MM.1S (cell line): Measurements from ENCODE around the gene ARID2.

Source experiments
- CTCF ChIP-seq: fragments of 300-600 bp; sonication (generic); IDR thresholded peaks from 2 replicates; pipeline ENCODE4 v1.5.1; 2016; ENCODE audit warnings: antibody characterized with exemption, low read length, mixed read lengths
- EZH2 ChIP-seq: fragments of 300-600 bp; sonication (generic); optimal IDR thresholded peaks from 2 replicates; pipeline ENCODE3; 2017; ENCODE audit warnings: low read depth, mild to moderate bottlenecking, antibody characterized with exemption, low read length, mixed read lengths
- EZH2phosphoT487 ChIP-seq: fragments of 300-600 bp; sonication (generic); IDR thresholded peaks from 2 replicates; pipeline ENCODE4 v1.6.1; 2018; ENCODE audit warnings: antibody characterized with exemption, low read length

DNA sequence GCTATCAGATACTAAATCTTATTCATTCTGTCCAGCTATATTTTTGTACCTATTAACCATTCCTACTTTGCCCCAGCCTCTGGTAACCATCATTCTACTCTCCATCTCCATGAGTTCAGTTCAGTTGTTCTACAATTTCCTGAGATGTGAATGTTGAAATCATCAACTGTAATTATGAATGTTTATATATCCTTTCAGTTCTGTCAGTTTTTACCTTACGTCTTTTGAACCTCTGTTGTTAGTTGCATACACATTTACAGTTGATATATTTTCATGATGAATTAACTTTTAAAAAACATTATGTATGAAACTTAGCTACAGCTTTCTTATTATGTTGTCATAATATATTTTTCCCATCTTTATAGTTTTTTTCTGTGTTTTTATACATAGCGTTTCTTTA, 102.1 kb downstream of the ARID2 start:
- TF ChIP-seq CTCF (no peak), EZH2 (no peak), EZH2phosphoT487 (no peak)
